Astrocyte of the spinal cord (primary cell): ENCODE results near the gene TMEM14A.

ENCODE experiments used
- DNase-seq: peaks from one replicate; pipeline ENCODE4 v3.0.0; 2011; ENCODE audit warnings: low read depth, low spot score
- H3K4me3 ChIP-seq: 2 replicates; pipeline ENCODE4 v1.5.1; 2011; ENCODE audit warnings: low read depth, mild to moderate bottlenecking, low read length, moderate library complexity
- in situ Hi-C: cut with HindIII; loops from 2 replicates; pipeline ENCODE4 v1.10.0; 2017; ENCODE audit warnings: low sequenced_read_pairs
- TF ChIP-seq, protein P1 (sequence below): IDR thresholded peaks from 2 replicates; pipeline ENCODE4 v1.5.1; 2012; ENCODE audit warnings: low read depth, mild to moderate bottlenecking, low read length, inconsistent platforms

The TMEM14A gene

GRCh38 chr6:52726193-52726542 is 55.3 kb downstream of the TMEM14A start:
- in situ Hi-C loops = no loop called here
- no peak overlapping the region for H3K4me3 ChIP-seq
- TF ChIP-seq, protein P1, sequence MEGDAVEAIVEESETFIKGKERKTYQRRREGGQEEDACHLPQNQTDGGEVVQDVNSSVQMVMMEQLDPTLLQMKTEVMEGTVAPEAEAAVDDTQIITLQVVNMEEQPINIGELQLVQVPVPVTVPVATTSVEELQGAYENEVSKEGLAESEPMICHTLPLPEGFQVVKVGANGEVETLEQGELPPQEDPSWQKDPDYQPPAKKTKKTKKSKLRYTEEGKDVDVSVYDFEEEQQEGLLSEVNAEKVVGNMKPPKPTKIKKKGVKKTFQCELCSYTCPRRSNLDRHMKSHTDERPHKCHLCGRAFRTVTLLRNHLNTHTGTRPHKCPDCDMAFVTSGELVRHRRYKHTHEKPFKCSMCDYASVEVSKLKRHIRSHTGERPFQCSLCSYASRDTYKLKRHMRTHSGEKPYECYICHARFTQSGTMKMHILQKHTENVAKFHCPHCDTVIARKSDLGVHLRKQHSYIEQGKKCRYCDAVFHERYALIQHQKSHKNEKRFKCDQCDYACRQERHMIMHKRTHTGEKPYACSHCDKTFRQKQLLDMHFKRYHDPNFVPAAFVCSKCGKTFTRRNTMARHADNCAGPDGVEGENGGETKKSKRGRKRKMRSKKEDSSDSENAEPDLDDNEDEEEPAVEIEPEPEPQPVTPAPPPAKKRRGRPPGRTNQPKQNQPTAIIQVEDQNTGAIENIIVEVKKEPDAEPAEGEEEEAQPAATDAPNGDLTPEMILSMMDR = no peak
- no peak for DNase-seq

- no peak overlapping the region for H3K4me3 ChIP-seq
- no peak for DNase-seq
- TF ChIP-seq, protein P1 = no peak
- in situ Hi-C loops = no loop called here
Measured at GRCh38 chr6:52726741-52727535, 56.0 kb downstream of the TMEM14A start.

DNA sequence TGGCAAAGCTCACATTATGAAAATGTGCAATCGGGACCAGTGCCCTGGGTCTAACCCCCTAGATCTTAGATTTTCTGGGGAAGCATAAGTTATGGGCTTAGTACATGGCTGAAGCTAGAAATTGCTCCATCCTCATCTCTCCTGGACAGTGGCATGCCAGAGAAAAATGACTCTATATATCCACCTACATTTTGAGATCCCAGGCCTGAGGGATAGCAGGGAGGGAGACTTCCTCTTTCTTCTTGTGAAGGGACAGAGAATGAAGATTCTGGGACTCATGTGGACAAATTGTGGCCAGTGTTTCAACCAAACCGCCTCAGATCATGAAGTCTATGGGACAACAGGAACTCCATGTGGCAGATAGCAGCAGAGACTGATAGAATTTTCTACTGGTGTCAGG is 57.0 kb downstream of the TMEM14A start:
- no peak for DNase-seq
- in situ Hi-C loops = no loop called here
- TF ChIP-seq, protein P1 = no peak

DNA sequence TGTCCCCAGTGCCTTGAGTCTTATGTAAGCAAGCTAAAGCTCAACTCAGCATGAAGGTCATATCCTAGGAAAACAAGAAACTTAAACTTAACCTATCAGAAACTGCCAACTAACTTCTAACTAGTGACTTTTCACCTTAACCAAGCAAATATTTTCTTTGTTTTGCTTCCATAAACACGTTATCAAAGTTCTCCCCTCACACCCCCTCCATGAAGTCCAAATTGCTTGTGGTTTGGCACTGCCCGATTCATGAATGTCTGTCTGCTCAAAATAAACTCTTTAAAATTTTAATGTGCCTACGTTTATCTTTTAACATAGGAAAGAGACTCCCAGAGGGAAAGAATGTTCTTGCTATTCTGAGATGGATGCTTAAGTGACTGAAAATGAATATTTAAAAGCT is 57.5 kb downstream of the TMEM14A start:
- no peak overlapping the region for H3K4me3 ChIP-seq
- TF ChIP-seq, protein P1 = no peak
- no peak for DNase-seq
- in situ Hi-C loops = no loop called here

More for the DNA sequence above, 57.0 kb downstream of the TMEM14A start:
- H3K4me3 ChIP-seq = no peak overlapping the region

DNA sequence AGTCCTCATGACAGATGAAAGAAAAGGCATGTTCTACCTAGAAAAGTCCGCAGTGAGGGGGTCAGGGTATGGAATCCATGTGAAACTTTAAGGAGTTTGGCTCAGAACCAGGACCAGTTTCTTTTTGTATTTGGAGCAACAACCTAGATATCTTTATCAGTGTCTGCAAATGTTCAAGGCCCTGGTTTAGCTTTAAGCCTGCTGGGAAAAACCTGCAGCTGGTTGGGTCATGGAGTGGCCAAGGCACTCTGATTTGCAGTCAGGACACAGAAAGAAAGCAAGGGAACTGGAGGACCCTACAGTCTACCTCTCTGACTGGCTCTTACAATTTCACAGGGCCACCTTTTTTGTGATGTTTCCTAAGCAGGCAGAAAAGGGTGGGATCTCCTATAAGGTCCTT is 58.7 kb downstream of the TMEM14A start:
- in situ Hi-C loops = no loop called here
- TF ChIP-seq, protein P1 = no peak
- DNase-seq = no peak
- H3K4me3 ChIP-seq = no peak overlapping the region

DNA sequence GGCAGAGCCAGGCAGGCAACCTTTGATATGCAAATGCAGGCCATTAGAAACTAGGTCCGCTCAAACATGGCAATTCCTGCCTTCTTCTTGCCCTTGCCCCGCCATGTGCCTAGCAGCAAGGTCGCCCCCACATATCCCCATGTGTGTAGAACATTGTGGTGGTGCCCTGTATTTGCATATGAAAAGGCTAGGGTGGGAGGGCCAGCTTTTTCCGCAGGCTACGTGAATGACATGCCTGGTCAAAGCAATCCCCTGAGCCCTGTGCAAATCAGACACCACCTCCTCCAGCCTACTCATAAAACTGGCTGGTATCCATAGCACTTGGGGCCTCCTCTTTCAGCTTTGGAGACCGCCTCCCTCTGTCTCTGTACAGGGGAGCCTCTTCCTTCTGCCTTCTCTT is 60.8 kb downstream of the TMEM14A start:
- no peak overlapping the region for H3K4me3 ChIP-seq
- DNase-seq = no peak
- TF ChIP-seq, protein P1 = no peak
- in situ Hi-C loops = no loop called here
